IMR-90 (cell line): ENCODE results near the gene WASF3. TPM values are rescaled to one million over a fixed set of nuclear protein-coding genes. Genes with fewer than 3 reads are reported as not detected.

Experiments
- ATAC-seq: fragments of 200-7000 bp; cut with Tn5 transposase; 2 replicates; pipeline ENCODE4 v1.9.1; 2020; ENCODE audit warnings: low read depth, mild to moderate bottlenecking, moderate library complexity
- BruUV-seq: library from RNA; stranded (reverse); fragments of 400-500 nt; replicated peaks from 2 replicates; lab custom pipeline; 2021; lab: Mats Ljungman, UMichigan
- CTCF ChIA-PET: fragments of 300-600 bp; formaldehyde crosslinking; extraction: SDS; loops from one replicate; lab custom pipeline; 2021; ENCODE audit warnings: antibody characterized with exemption; lab: Yijun Ruan, JAX
- POLR2A ChIA-PET: fragments of 300-600 bp; sonication (Branson Sonifier 250); formaldehyde crosslinking; loops from one replicate; lab custom pipeline; 2022; ENCODE audit warnings: antibody characterized with exemption; ENCODE audit not compliant: unreplicated experiment; lab: Charles Lee
- DNase-seq: peaks from one replicate; pipeline ENCODE4 v3.0.0; 2013
- H2AFZ ChIP-seq: replicated peaks from 2 replicates; pipeline ENCODE3; 2013; ENCODE audit warnings: low read length, mild to moderate bottlenecking; ENCODE audit not compliant: poor library complexity
- H2AK5ac ChIP-seq: 2 replicates; pipeline ENCODE4 v1.6.1; 2013; ENCODE audit warnings: low read depth, low read length, inconsistent platforms
- H2AK9ac ChIP-seq: replicated peaks from 2 replicates; pipeline ENCODE3; 2013; ENCODE audit warnings: mild to moderate bottlenecking, low read depth, low read length, moderate library complexity; ENCODE audit not compliant: poor library complexity
- H2BK120ac ChIP-seq: 2 replicates; pipeline ENCODE4 v1.6.1; 2013; ENCODE audit warnings: low read depth, low read length, inconsistent platforms
- H2BK15ac ChIP-seq: 3 replicates; pipeline ENCODE4 v1.6.1; 2013; ENCODE audit warnings: low read depth, low read length, inconsistent platforms
- H2BK20ac ChIP-seq: 2 replicates; pipeline ENCODE4 v1.6.1; 2013; ENCODE audit warnings: low read depth, mild to moderate bottlenecking, inconsistent platforms, low read length, moderate library complexity
- H2BK5ac ChIP-seq: 2 replicates; pipeline ENCODE4 v1.6.1; 2013; ENCODE audit warnings: mild to moderate bottlenecking, low read depth, low read length, inconsistent platforms; ENCODE audit not compliant: poor library complexity, severe bottlenecking
- H3K14ac ChIP-seq: replicated peaks from 2 replicates; pipeline ENCODE4 v1.6.1; 2013; ENCODE audit warnings: low read depth, low read length, inconsistent platforms
- H3K18ac ChIP-seq: 2 replicates; pipeline ENCODE4 v1.6.1; 2013; ENCODE audit warnings: low read depth, low read length, control low read depth
- H3K23ac ChIP-seq: 2 replicates; pipeline ENCODE4 v1.6.1; 2013; ENCODE audit warnings: low read depth, low read length, inconsistent platforms
- H3K27ac ChIP-seq: 2 replicates; pipeline ENCODE4 v1.5.1; 2013; ENCODE audit warnings: mild to moderate bottlenecking, control low read depth, low read length; ENCODE audit not compliant: insufficient read depth
- H3K27me3 ChIP-seq: 2 replicates; pipeline ENCODE4 v1.6.1; 2013; ENCODE audit warnings: low read length; ENCODE audit not compliant: control insufficient read depth, insufficient read depth
- H3K36me3 ChIP-seq: 2 replicates; pipeline ENCODE4 v1.6.1; 2013; ENCODE audit warnings: low read length, mixed read lengths; ENCODE audit not compliant: control insufficient read depth, insufficient read depth
- H3K4ac ChIP-seq: 2 replicates; pipeline ENCODE4 v1.6.1; 2013; ENCODE audit warnings: low read depth, low read length, inconsistent platforms
- H3K4me1 ChIP-seq: 2 replicates; pipeline ENCODE4 v1.6.1; 2013; ENCODE audit warnings: low read length, mixed read lengths; ENCODE audit not compliant: control insufficient read depth, insufficient read depth
- H3K4me2 ChIP-seq: 2 replicates; pipeline ENCODE4 v1.6.1; 2013; ENCODE audit warnings: low read depth, mild to moderate bottlenecking, control low read depth, low read length, moderate library complexity
- H3K4me3 ChIP-seq: 2 replicates; pipeline ENCODE4 v1.5.1; 2013; ENCODE audit warnings: low read depth, mild to moderate bottlenecking, control low read depth, low read length, moderate library complexity; ENCODE audit not compliant: insufficient read depth
- H3K56ac ChIP-seq: 2 replicates; pipeline ENCODE4 v1.6.1; 2013; ENCODE audit warnings: low read length, inconsistent platforms; ENCODE audit not compliant: insufficient read depth; ENCODE audit errors: extremely low read depth
- H3K79me1 ChIP-seq, 2 experiments: 2 replicates each; pipeline ENCODE4 v1.6.1; 2013; ENCODE audit warnings: low read length in 2 of 2, inconsistent platforms in 1 of 2, low read depth in 1 of 2
- H3K9ac ChIP-seq: 2 replicates; pipeline ENCODE4 v1.6.1; 2013; ENCODE audit warnings: low read depth, low read length, control low read depth
- H3K9me1 ChIP-seq: 2 replicates; pipeline ENCODE4 v1.6.1; 2013; ENCODE audit warnings: low read length, inconsistent platforms; ENCODE audit not compliant: insufficient read depth
- H3K9me3 ChIP-seq: 2 replicates; pipeline ENCODE4 v1.6.1; 2013; ENCODE audit warnings: low read length; ENCODE audit not compliant: control insufficient read depth, insufficient read depth
- H4K20me1 ChIP-seq: 2 replicates; pipeline ENCODE4 v1.6.1; 2013; ENCODE audit warnings: low read length, inconsistent platforms; ENCODE audit not compliant: insufficient read depth
- H4K5ac ChIP-seq: 2 replicates; pipeline ENCODE4 v1.6.1; 2013; ENCODE audit warnings: mild to moderate bottlenecking, low read depth, low read length, control low read depth
- H4K8ac ChIP-seq, 2 experiments: 2 replicates each; pipeline ENCODE4 v1.6.1; 2013; ENCODE audit warnings: low read depth in 2 of 2, low read length in 2 of 2, control low read depth in 1 of 2, inconsistent platforms in 1 of 2
- H4K91ac ChIP-seq: 2 replicates; pipeline ENCODE4 v1.6.1; 2013; ENCODE audit warnings: low read depth, low read length, inconsistent platforms; ENCODE audit not compliant: insufficient read depth
- RCOR1 ChIP-seq: IDR thresholded peaks from 2 replicates; pipeline ENCODE4 v1.6.1; 2012; ENCODE audit warnings: mild to moderate bottlenecking, low read length, improper control_type of control experiment; ENCODE audit not compliant: insufficient replicate concordance
- WGBS, 2 experiments: methylation state at CpG; one replicate each; pipeline versions ENCODE4 v1.1.5 to v1.1.7; 2013; ENCODE audit warnings: missing lambda C conversion rate in 2 of 2; ENCODE audit not compliant: insufficient read length in 1 of 2; ENCODE audit errors: extremely low coverage in 2 of 2; 5-methylcytosine and 5-hydroxymethylcytosine counted together
- dilution Hi-C: fragments of 300-500 bp; cut with HindIII; formaldehyde crosslinking; loops from one replicate; pipeline ENCODE4 v1.14.3; 2018; ENCODE audit warnings: low sequenced_read_pairs; ENCODE audit not compliant: unreplicated experiment
- in situ Hi-C: fragments of 300-500 bp; cut with MboI; formaldehyde crosslinking; loops from 3 replicates; pipeline ENCODE4 v1.14.3; 2019; ENCODE audit warnings: low sequenced_read_pairs, inconsistent platforms, mixed read lengths
- intact Hi-C: fragments of 100-400 bp; cut with micrococcal nuclease; formaldehyde crosslinking; loops from 2 replicates; pipeline ENCODE4 v1.10.0; 2022
- polyA plus RNA-seq, 3 experiments: library from polyadenylated mRNA; depleted of rRNA; stranded (reverse); fragments of >200 nt; gene quantifications; 2 replicates each; pipeline ENCODE4 v1.2.3, GENCODE V29; 2012; ENCODE audit warnings: low replicate concordance in 1 of 3
- total RNA-seq: library from RNA; depleted of rRNA; stranded (reverse); fragments of >200 nt; gene quantifications from 2 replicates; pipeline ENCODE4 v1.2.3, GENCODE V29; 2012
- TF ChIP-seq, protein P1 (sequence below): fragments of 150-350 bp; IDR thresholded peaks from 2 replicates; pipeline ENCODE4 v1.6.1; 2017; ENCODE audit warnings: mild to moderate bottlenecking, antibody characterized with exemption, low read length, low read depth

Gene WASF3
- total and polyA plus RNA-seq, 2 of the 4 experiments (the other 2 are of a cell fraction), result 4.3 to 11.4 TPM

DNA sequence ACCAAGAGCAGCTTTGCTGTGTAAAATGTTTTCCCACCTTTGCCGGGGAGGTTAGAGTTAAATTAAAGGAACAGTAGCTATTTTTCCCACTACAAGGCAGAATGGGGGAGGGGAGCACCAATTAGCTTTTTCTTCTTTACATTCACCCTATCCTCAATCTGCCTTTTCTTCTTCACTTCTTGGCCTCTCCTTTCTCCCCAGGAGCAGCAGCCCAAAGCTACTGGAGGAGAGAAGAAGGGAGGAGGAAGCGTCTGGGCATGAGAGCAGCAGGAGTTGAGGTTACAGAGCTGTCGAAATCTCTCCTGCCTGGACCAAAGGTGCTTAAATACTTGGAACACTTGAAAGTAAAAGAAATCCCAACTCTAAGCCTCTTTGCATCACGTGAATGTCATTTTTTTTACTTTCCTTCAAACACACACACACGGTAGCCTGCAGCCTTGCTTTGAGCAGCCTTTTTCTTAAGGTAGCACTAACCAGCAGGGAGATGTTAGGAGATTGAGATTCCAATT is 39.0 kb upstream of the WASF3 start:
- Histone ChIP-seq H2AK5ac (no peak overlapping the region), H2AFZ (no peak overlapping the region), H3K36me3 (no peaks in the 10 kb centered on the region), H3K9me3 (no peaks in the 10 kb centered on the region), H3K27me3 (peaks cover 16% of the 10 kb centered on the region), H2BK5ac (no peak overlapping the region), H2AK9ac (no peak overlapping the region), H4K20me1 (no peaks in the 10 kb centered on the region), H2BK20ac (no peak overlapping the region), H4K91ac (no peak overlapping the region), H3K23ac (no peak overlapping the region), H4K5ac (no peak overlapping the region), H3K9me1 (no peaks in the 10 kb centered on the region), H2BK120ac (no peak overlapping the region), H3K9ac (no peak overlapping the region), H3K14ac (no peak overlapping the region), H3K4ac (no peak overlapping the region), H4K8ac (no peak overlapping the region), H3K27ac (no peak overlapping the region), H3K18ac (no peak overlapping the region), H2BK15ac (no peak overlapping the region), H3K4me1 (no peaks in the 10 kb centered on the region), H3K4me2 (no peak overlapping the region), H3K56ac (no peak overlapping the region), H3K4me3 (no peak overlapping the region), H3K79me1 (no peaks in the 10 kb centered on the region)
- intact Hi-C loops (no loop called here), in situ Hi-C loops (no loop called here), dilution Hi-C loops (no loop called here)
- no CpG with 5 or more reads among the region's 5 CpGs for WGBS, 2 experiments
- no TSS peak for BruUV-seq
- CTCF ChIA-PET, result interaction anchor here (0.6 kb wide), 1 partner anchor 180 kb away, joined by 3 read pairs; no protein-coding TSS in a partner anchor
- DNase-seq (no peak), ATAC-seq (no peak)
- no peak for TF ChIP-seq RCOR1
- TF ChIP-seq, protein P1, sequence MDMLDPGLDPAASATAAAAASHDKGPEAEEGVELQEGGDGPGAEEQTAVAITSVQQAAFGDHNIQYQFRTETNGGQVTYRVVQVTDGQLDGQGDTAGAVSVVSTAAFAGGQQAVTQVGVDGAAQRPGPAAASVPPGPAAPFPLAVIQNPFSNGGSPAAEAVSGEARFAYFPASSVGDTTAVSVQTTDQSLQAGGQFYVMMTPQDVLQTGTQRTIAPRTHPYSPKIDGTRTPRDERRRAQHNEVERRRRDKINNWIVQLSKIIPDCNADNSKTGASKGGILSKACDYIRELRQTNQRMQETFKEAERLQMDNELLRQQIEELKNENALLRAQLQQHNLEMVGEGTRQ, result no peak
- POLR2A ChIA-PET, result no interaction called here
